Osteoblast (primary cell): ENCODE results near the gene GNB3. TPM values are rescaled to one million over a fixed set of nuclear protein-coding genes. Genes with fewer than 3 reads are reported as not detected.

ENCODE experiments used
- DNase-seq: peaks from one replicate; pipeline ENCODE4 v3.0.0; 2011; ENCODE audit warnings: low spot score, mixed read lengths; ENCODE audit not compliant: insufficient read length; ENCODE audit errors: missing footprints
- H2AFZ ChIP-seq: 2 replicates; pipeline ENCODE4 v1.6.0; 2011; ENCODE audit warnings: mild to moderate bottlenecking, low read length
- H3K27ac ChIP-seq: 2 replicates; pipeline ENCODE4 v1.5.1; 2011; ENCODE audit warnings: mild to moderate bottlenecking, low read depth, low read length, moderate library complexity
- H3K27me3 ChIP-seq: 2 replicates; pipeline ENCODE4 v1.6.0; 2012; ENCODE audit warnings: mild to moderate bottlenecking, control low read depth, inconsistent platforms, low read length, moderate library complexity; ENCODE audit not compliant: insufficient read depth
- H3K36me3 ChIP-seq: 2 replicates; pipeline ENCODE4 v1.5.1; 2011; ENCODE audit warnings: mild to moderate bottlenecking, low read length, control low read depth, moderate library complexity; ENCODE audit not compliant: insufficient read depth
- H3K4me1 ChIP-seq: 2 replicates; pipeline ENCODE4 v1.5.1; 2011; ENCODE audit warnings: mild to moderate bottlenecking, low read length, control low read depth, moderate library complexity; ENCODE audit not compliant: insufficient read depth
- H3K4me2 ChIP-seq: 2 replicates; pipeline ENCODE4 v1.6.0; 2011; ENCODE audit warnings: mild to moderate bottlenecking, low read length; ENCODE audit not compliant: insufficient read depth
- H3K4me3 ChIP-seq: fragments of 200-600 bp; sonication (generic); 3 replicates; pipeline ENCODE4 v1.5.1; 2012; ENCODE audit warnings: mild to moderate bottlenecking, low read length, inconsistent platforms; ENCODE audit not compliant: insufficient read depth
- H3K79me2 ChIP-seq: 2 replicates; pipeline ENCODE4 v1.6.0; 2012; ENCODE audit warnings: mild to moderate bottlenecking, low read length, control low read depth, inconsistent platforms; ENCODE audit not compliant: insufficient read depth
- H3K9me3 ChIP-seq: 2 replicates; pipeline ENCODE4 v1.5.1; 2011; ENCODE audit warnings: low read depth, low read length, control low read depth
- H4K20me1 ChIP-seq: 2 replicates; pipeline ENCODE4 v1.6.0; 2012; ENCODE audit warnings: mild to moderate bottlenecking, low read length, control low read depth; ENCODE audit not compliant: insufficient read depth
- total RNA-seq: library from RNA; depleted of rRNA; stranded (reverse); fragments of >200 nt; gene quantifications from 2 replicates; pipeline ENCODE4 v1.2.3, GENCODE V29; 2012
- TF ChIP-seq, protein P1 (sequence below): IDR thresholded peaks from 2 replicates; pipeline ENCODE4 v1.5.1; 2011; ENCODE audit warnings: mild to moderate bottlenecking, low read depth, low read length, moderate library complexity; ENCODE audit errors: extremely low read depth

GNB3 gene
- total RNA-seq, 1 donor = 1.4 TPM

DNA sequence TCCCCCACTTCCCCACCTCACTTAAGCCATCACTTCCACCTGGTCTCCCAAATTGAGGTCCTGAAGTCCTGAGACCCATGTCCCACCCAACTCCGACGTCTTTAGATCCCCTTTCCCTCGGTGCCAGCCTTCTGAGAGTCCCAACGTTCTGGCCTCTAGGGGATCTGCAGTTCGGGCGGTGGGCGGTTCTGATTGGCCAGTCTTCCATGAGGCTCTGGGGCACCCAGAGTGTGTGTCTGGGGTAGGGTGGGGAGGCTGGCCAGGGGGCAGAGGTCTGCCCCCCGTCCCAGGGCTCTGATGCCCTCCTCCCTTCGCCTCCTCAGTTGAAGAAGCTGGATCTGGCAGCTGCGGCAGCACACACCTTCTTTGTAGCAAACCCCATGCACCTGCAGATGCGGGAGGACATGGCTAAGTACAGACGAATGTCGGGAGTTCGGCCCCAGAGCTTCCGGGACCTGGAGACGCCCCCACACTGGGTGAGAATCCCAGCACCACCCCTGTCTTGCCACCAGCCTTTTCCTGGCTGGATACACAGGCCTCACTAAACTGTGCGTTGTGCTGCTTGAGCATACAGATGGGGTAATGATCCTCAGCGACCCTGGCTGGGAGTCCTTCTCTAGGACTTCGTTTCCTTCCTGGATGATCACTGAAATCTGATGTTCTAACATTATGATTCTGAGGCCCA is 11.0 kb upstream of the GNB3 start:
- peaks cover 10% of the 10 kb centered on the region for H4K20me1 ChIP-seq
- peaks cover 21% of the 10 kb centered on the region for H3K4me1 ChIP-seq
- TF ChIP-seq, protein P1, sequence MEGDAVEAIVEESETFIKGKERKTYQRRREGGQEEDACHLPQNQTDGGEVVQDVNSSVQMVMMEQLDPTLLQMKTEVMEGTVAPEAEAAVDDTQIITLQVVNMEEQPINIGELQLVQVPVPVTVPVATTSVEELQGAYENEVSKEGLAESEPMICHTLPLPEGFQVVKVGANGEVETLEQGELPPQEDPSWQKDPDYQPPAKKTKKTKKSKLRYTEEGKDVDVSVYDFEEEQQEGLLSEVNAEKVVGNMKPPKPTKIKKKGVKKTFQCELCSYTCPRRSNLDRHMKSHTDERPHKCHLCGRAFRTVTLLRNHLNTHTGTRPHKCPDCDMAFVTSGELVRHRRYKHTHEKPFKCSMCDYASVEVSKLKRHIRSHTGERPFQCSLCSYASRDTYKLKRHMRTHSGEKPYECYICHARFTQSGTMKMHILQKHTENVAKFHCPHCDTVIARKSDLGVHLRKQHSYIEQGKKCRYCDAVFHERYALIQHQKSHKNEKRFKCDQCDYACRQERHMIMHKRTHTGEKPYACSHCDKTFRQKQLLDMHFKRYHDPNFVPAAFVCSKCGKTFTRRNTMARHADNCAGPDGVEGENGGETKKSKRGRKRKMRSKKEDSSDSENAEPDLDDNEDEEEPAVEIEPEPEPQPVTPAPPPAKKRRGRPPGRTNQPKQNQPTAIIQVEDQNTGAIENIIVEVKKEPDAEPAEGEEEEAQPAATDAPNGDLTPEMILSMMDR = no peak
- H3K27ac ChIP-seq = peak overlapping the region; percentile 91
- peaks cover 36% of the 10 kb centered on the region for H3K36me3 ChIP-seq
- H3K4me2 ChIP-seq = peak overlapping the region; percentile 91
- peaks cover 45% of the 10 kb centered on the region for H3K79me2 ChIP-seq
- no peaks in the 10 kb centered on the region for H3K27me3 ChIP-seq
- peak overlapping the region; percentile 86 for H2AFZ ChIP-seq
- peak overlapping the region; percentile 99 for H3K4me3 ChIP-seq
- no peaks in the 10 kb centered on the region for H3K9me3 ChIP-seq
- peak; percentile 97 for DNase-seq

- H3K36me3 ChIP-seq = peaks cover 43% of the 10 kb centered on the region
- H3K4me3 ChIP-seq = no peak overlapping the region
- DNase-seq = peak; percentile 88
- TF ChIP-seq, protein P1 = no peak
- H3K9me3 ChIP-seq = no peaks in the 10 kb centered on the region
- no peak overlapping the region for H2AFZ ChIP-seq
- H3K27ac ChIP-seq = no peak overlapping the region
- peaks cover 45% of the 10 kb centered on the region for H3K79me2 ChIP-seq
- peaks cover 10% of the 10 kb centered on the region for H4K20me1 ChIP-seq
- peaks cover 17% of the 10 kb centered on the region for H3K4me1 ChIP-seq
- H3K4me2 ChIP-seq = peak overlapping the region; percentile 91
- no peaks in the 10 kb centered on the region for H3K27me3 ChIP-seq
Measured at GRCh38 chr12:6830286-6830890, 10.3 kb upstream of the GNB3 start.

DNA sequence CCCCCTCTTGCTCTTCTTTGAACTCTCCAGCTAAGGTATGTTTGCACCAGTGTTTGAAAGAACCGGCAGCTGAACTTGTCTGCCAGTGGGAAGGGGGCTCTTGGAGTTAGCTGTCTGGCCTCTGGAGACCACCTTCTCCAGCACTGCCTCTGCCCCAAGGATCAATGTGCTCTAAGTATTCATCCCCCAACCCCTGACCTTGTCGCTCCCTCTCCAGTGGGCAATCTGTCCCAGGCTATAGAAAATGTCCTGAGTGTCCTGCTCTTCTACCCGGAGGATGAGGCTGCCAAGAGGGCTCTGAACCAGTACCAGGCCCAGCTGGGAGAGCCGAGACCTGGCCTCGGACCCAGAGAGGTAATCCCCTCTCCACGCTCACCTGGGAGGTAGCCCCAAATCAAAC is 9.7 kb upstream of the GNB3 start:
- Histone ChIP-seq H3K79me2 (peaks cover 45% of the 10 kb centered on the region), H3K9me3 (no peaks in the 10 kb centered on the region), H3K4me3 (no peak overlapping the region), H4K20me1 (peaks cover 10% of the 10 kb centered on the region), H3K27ac (no peak overlapping the region), H3K4me1 (peaks cover 16% of the 10 kb centered on the region), H2AFZ (no peak overlapping the region), H3K4me2 (no peak overlapping the region), H3K27me3 (no peaks in the 10 kb centered on the region), H3K36me3 (peaks cover 48% of the 10 kb centered on the region)
- TF ChIP-seq, protein P1 = no peak
- peak; percentile 91 for DNase-seq

GRCh38 chr12:6831450-6831995 is 9.2 kb upstream of the GNB3 start:
- DNase-seq = peak; percentile 80
- H3K4me2 ChIP-seq = no peak overlapping the region
- TF ChIP-seq, protein P1 = no peak

More at GRCh38 chr12:6831450-6831995, 9.2 kb upstream of the GNB3 start:
- H3K4me1 ChIP-seq = peaks cover 16% of the 10 kb centered on the region
- H3K79me2 ChIP-seq = peaks cover 45% of the 10 kb centered on the region
- H3K4me3 ChIP-seq = no peak overlapping the region
- H3K36me3 ChIP-seq = peaks cover 54% of the 10 kb centered on the region
- no peak overlapping the region for H3K27ac ChIP-seq
- peaks cover 10% of the 10 kb centered on the region for H4K20me1 ChIP-seq
- no peak overlapping the region for H2AFZ ChIP-seq
- H3K9me3 ChIP-seq = no peaks in the 10 kb centered on the region
- H3K27me3 ChIP-seq = no peaks in the 10 kb centered on the region
